GM20431 (cell line): ENCODE results near the gene OLFML2A.
"Not testable (repeated sequence)": the region's sequence is repeated elsewhere in the genome, so short reads cannot be mapped to it uniquely, and the experiment has no call there.

Experiments
- in situ Hi-C: fragments of 300-500 bp; cut with MseI, MboI; formaldehyde crosslinking; loops from one replicate; pipeline ENCODE4 v1.15.0; 2020; ENCODE audit warnings: low sequenced_read_pairs; ENCODE audit not compliant: unreplicated experiment

OLFML2A gene

GRCh38 chr9:124776954-124777648, at the start of gene OLFML2A:
OLFML2A (plus strand) TSS chr9:124777133; CDS start chr9:124777271, 138 bp downstream.
- in situ Hi-C loops, result no loop called here

- in situ Hi-C loops, result no loop called here
These were observed 46.2 kb upstream of the OLFML2A start for GRCh38 chr9:124730772-124731171.

GRCh38 chr9:124733964-124734740, 42.8 kb upstream of the OLFML2A start:
- in situ Hi-C loops, result no loop called here

- in situ Hi-C loops, result not testable (repeated sequence)
These were observed 42.2 kb upstream of the OLFML2A start for GRCh38 chr9:124734741-124735083.

GRCh38 chr9:124735121-124735520, 41.8 kb upstream of the OLFML2A start:
- in situ Hi-C loops, result no loop called here

- in situ Hi-C loops, result not testable (repeated sequence)
These were observed 38.9 kb upstream of the OLFML2A start for GRCh38 chr9:124738075-124738474.

GRCh38 chr9:124739360-124739759, 37.6 kb upstream of the OLFML2A start:
- in situ Hi-C loops, result no loop called here

- in situ Hi-C loops, result no loop called here
These were observed 35.8 kb upstream of the OLFML2A start for GRCh38 chr9:124741149-124741548.

GRCh38 chr9:124741662-124742061, 35.3 kb upstream of the OLFML2A start:
- in situ Hi-C loops, result no loop called here

GRCh38 chr9:124742940-124743339, 34.0 kb upstream of the OLFML2A start:
- in situ Hi-C loops, result no loop called here

- in situ Hi-C loops, result no loop called here
These were observed 33.1 kb upstream of the OLFML2A start for GRCh38 chr9:124743686-124744348.

GRCh38 chr9:124747065-124747464, 29.9 kb upstream of the OLFML2A start:
- in situ Hi-C loops, result no loop called here

- in situ Hi-C loops, result no loop called here
These were observed 27.6 kb upstream of the OLFML2A start for GRCh38 chr9:124749284-124749683.

- in situ Hi-C loops, result no loop called here
These were observed 27.2 kb upstream of the OLFML2A start for GRCh38 chr9:124749781-124750180.

- in situ Hi-C loops, result no loop called here
These were observed 24.0 kb upstream of the OLFML2A start for GRCh38 chr9:124752967-124753366.

- in situ Hi-C loops, result no loop called here
These were observed 22.6 kb upstream of the OLFML2A start for GRCh38 chr9:124754289-124754688.

GRCh38 chr9:124755061-124755460, 21.9 kb upstream of the OLFML2A start:
- in situ Hi-C loops, result no loop called here

- in situ Hi-C loops, result no loop called here
These were observed 20.9 kb upstream of the OLFML2A start for GRCh38 chr9:124756011-124756410.

- in situ Hi-C loops, result no loop called here
These were observed 19.3 kb upstream of the OLFML2A start for GRCh38 chr9:124757616-124758015.

- in situ Hi-C loops, result no loop called here
These were observed 18.9 kb upstream of the OLFML2A start for GRCh38 chr9:124758061-124758460.

- in situ Hi-C loops, result no loop called here
These were observed 18.2 kb upstream of the OLFML2A start for GRCh38 chr9:124758691-124759090.
